Keratinocyte (primary cell): ENCODE measurements around the gene C15orf39. TPM values are rescaled to one million over a fixed set of nuclear protein-coding genes. Genes with fewer than 3 reads are reported as not detected.
A peak's percentile ranks its signal among the peaks of the same experiment; 100 is the strongest.

Experiments used
- DNase-seq: peaks from one replicate; pipeline ENCODE4 v3.0.0-alpha.2; 2011; ENCODE audit warnings: low read depth, missing footprints, low spot score
- FAIRE-seq: peaks from 2 replicates; lab custom pipeline; 2011; peaks lifted over from hg19 to GRCh38; lab: Jason Lieb, UNC
- H2AFZ ChIP-seq: 2 replicates; pipeline ENCODE4 v1.6.0; 2012; ENCODE audit warnings: low read length, control low read depth, inconsistent platforms; ENCODE audit not compliant: control insufficient read depth
- H3K27ac ChIP-seq: 2 replicates; pipeline ENCODE4 v1.5.1; 2011; ENCODE audit warnings: low read length; ENCODE audit not compliant: control insufficient read depth, insufficient read depth
- H3K27me3 ChIP-seq: 3 replicates; pipeline ENCODE4 v1.6.0; 2011; ENCODE audit warnings: low read length; ENCODE audit not compliant: control insufficient read depth, insufficient read depth; ENCODE audit errors: extremely low read depth
- H3K36me3 ChIP-seq, 2 experiments: 2 replicates in 1 of 2; 3 replicates in 1 of 2; pipeline ENCODE4 v1.5.1; 2011; ENCODE audit warnings: low read length in 2 of 2, mild to moderate bottlenecking in 1 of 2; ENCODE audit not compliant: control insufficient read depth in 2 of 2, insufficient read depth in 2 of 2; ENCODE audit errors: extremely low read depth in 1 of 2
- H3K4me1 ChIP-seq: 3 replicates; pipeline ENCODE4 v1.5.1; 2011; ENCODE audit warnings: low read length; ENCODE audit not compliant: control insufficient read depth, insufficient read depth; ENCODE audit errors: extremely low read depth
- H3K4me2 ChIP-seq: 3 replicates; pipeline ENCODE4 v1.6.0; 2011; ENCODE audit warnings: low read depth, low read length; ENCODE audit not compliant: control insufficient read depth, insufficient read depth; ENCODE audit errors: extremely low read depth
- H3K4me3 ChIP-seq, 3 experiments: fragments of 200-600 bp in 1 of 3; sonication (generic) in 1 of 3; 2 replicates in 2 of 3; 3 replicates in 1 of 3; pipeline ENCODE4 v1.5.1; 2011 to 2016; ENCODE audit warnings: low read length in 3 of 3, mild to moderate bottlenecking in 3 of 3, control low read depth in 2 of 3, inconsistent platforms in 1 of 3, low read depth in 1 of 3, mixed read lengths in 1 of 3, mixed run types in 1 of 3, moderate library complexity in 1 of 3; ENCODE audit not compliant: control insufficient read depth in 2 of 3, insufficient read depth in 2 of 3; ENCODE audit errors: extremely low read depth in 1 of 3
- H3K79me2 ChIP-seq: 2 replicates; pipeline ENCODE4 v1.6.0; 2012; ENCODE audit warnings: low read length; ENCODE audit not compliant: control insufficient read depth, insufficient read depth
- H3K9ac ChIP-seq: 3 replicates; pipeline ENCODE4 v1.6.0; 2011; ENCODE audit warnings: low read length; ENCODE audit not compliant: control insufficient read depth, insufficient read depth; ENCODE audit errors: extremely low read depth
- H3K9me1 ChIP-seq: 3 replicates; pipeline ENCODE4 v1.6.0; 2011; ENCODE audit warnings: low read length; ENCODE audit not compliant: control insufficient read depth, insufficient read depth; ENCODE audit errors: extremely low read depth
- H3K9me3 ChIP-seq: 2 replicates; pipeline ENCODE4 v1.5.1; 2012; ENCODE audit warnings: low read depth, low read length; ENCODE audit not compliant: control insufficient read depth
- H4K20me1 ChIP-seq: 3 replicates; pipeline ENCODE4 v1.6.0; 2011; ENCODE audit warnings: low read length; ENCODE audit not compliant: control insufficient read depth, insufficient read depth; ENCODE audit errors: extremely low read depth
- CTCF ChIP-seq, 3 experiments: IDR thresholded peaks in 1 of 3; conservative IDR thresholded peaks in 1 of 3; optimal IDR thresholded peaks in 1 of 3; 2 replicates in 2 of 3; 3 replicates in 1 of 3; pipeline versions ENCODE3 to v1.5.1; 2011; ENCODE audit warnings: low read length in 3 of 3, mild to moderate bottlenecking in 3 of 3, moderate library complexity in 2 of 3, control low read depth in 1 of 3, inconsistent platforms in 1 of 3; ENCODE audit not compliant: insufficient read depth in 2 of 3; ENCODE audit errors: extremely low read depth in 1 of 3
- EZH2 ChIP-seq: IDR thresholded peaks from one replicate; pipeline ENCODE4 v1.6.1; 2012; ENCODE audit warnings: inconsistent platforms, mild to moderate bottlenecking, low read length, moderate library complexity
- dilution Hi-C: fragments of 300-500 bp; cut with MboI; formaldehyde crosslinking; loops from one replicate; pipeline ENCODE4 v1.7.0; 2020; ENCODE audit warnings: low sequenced_read_pairs; ENCODE audit not compliant: extremely low pct_ligation_motif_present
- polyA plus RNA-seq, 5 experiments: library from polyadenylated mRNA; depleted of rRNA in 3 of 5; stranded (reverse) in 3 of 5; stranded (forward) in 1 of 5; unstranded in 1 of 5; fragments of >200 nt; gene quantifications; 1 replicate in 1 of 5; 2 replicates in 3 of 5; 3 replicates in 1 of 5; pipeline versions ENCODE4 v1.2.1 to v1.2.3, GENCODE V29; 2011 to 2012; ENCODE audit warnings: missing spikeins in 2 of 5, low read depth in 1 of 5, low replicate concordance in 1 of 5

C15orf39 gene
- polyA plus RNA-seq, 1 donor (not counting 4 experiments of a cell fraction or from before 2014, with no cell fraction given), result 1.8 TPM

GRCh38 chr15:75170203-75170602, 31.5 kb upstream of the C15orf39 start:
- no peaks in the 10 kb centered on the region for H4K20me1 ChIP-seq
- dilution Hi-C loops, result no loop called here
- H3K27ac ChIP-seq, result no peak overlapping the region
- no peaks in the 10 kb centered on the region for H3K79me2 ChIP-seq
- DNase-seq, result no peak
- peaks cover 47% of the 10 kb centered on the region for H3K4me1 ChIP-seq
- H3K4me3 ChIP-seq, result no peak overlapping the region
- no peak for FAIRE-seq
- H3K27me3 ChIP-seq, result no peaks in the 10 kb centered on the region
- TF ChIP-seq CTCF (optimal IDR thresholded peaks at IDR 0.05 in 1 of 3, IDR thresholded peaks at IDR 0.05 in 1 of 3, conservative IDR thresholded peaks at IDR 0.05 in 1 of 3; ENCODE audit: extremely low read depth in 1 of 3, insufficient read depth in 2 of 3, low read length in 3 of 3) (no peak), EZH2 (no peak)
- no peaks in the 10 kb centered on the region for H3K9me3 ChIP-seq
- H3K9ac ChIP-seq, result no peak overlapping the region
- no peaks in the 10 kb centered on the region for H3K9me1 ChIP-seq
- no peak overlapping the region for H3K4me2 ChIP-seq
- H3K36me3 ChIP-seq, result no peaks in the 10 kb centered on the region
- H2AFZ ChIP-seq, result no peak overlapping the region

- TF ChIP-seq CTCF (optimal IDR thresholded peaks at IDR 0.05 in 1 of 3, IDR thresholded peaks at IDR 0.05 in 1 of 3, conservative IDR thresholded peaks at IDR 0.05 in 1 of 3; ENCODE audit: extremely low read depth in 1 of 3, insufficient read depth in 2 of 3, low read length in 3 of 3) (no peak), EZH2 (no peak)
- Histone ChIP-seq H3K79me2 (no peaks in the 10 kb centered on the region), H4K20me1 (no peaks in the 10 kb centered on the region), H3K27me3 (no peaks in the 10 kb centered on the region), H3K4me2 (peak overlapping the region; percentile 18), H2AFZ (no peak overlapping the region), H3K9ac (no peak overlapping the region), H3K9me3 (no peaks in the 10 kb centered on the region), H3K4me1 (peaks cover 53% of the 10 kb centered on the region), H3K27ac (peak overlapping the region; percentile 42), H3K4me3 (no peak overlapping the region), H3K9me1 (no peaks in the 10 kb centered on the region), H3K36me3 (no peaks in the 10 kb centered on the region)
- dilution Hi-C loops, result no loop called here
- FAIRE-seq (peak; percentile 62), DNase-seq (no peak)
Measured at GRCh38 chr15:75170711-75171341, 30.9 kb upstream of the C15orf39 start.
